HS-5 (cell line): ENCODE data around the gene CDADC1.
"Not testable (repeated sequence)": the region's sequence is repeated elsewhere in the genome, so short reads cannot be mapped to it uniquely, and the experiment has no call there.

Source experiments
- DNase-seq: peaks from one replicate; pipeline ENCODE4 v3.0.0-alpha.2; 2012; ENCODE audit warnings: low read depth

The CDADC1 gene

GRCh38 chr13:49238621-49239020 lies 9.1 kb upstream of the CDADC1 start:
- DNase-seq, result no peak

DNA sequence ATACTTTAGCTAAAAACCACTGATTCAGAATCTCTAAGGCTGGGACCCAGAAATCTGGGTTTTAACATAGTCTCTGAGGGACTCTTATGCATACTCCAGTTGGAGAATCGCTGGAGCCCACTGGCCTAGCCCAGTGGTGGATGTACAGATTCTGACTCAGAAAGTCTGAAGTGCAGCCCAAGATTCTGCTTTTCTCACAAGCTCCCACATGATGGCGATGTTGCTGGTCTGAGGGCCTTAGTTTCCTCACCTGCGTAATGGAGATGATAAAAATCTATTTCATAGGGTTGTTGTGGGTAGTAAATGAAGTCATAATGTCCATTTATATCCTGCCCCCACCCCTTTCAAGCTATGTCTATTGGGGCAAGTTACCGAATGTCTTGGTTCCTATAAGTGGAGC lies 7.7 kb upstream of the CDADC1 start:
- no peak for DNase-seq

DNA sequence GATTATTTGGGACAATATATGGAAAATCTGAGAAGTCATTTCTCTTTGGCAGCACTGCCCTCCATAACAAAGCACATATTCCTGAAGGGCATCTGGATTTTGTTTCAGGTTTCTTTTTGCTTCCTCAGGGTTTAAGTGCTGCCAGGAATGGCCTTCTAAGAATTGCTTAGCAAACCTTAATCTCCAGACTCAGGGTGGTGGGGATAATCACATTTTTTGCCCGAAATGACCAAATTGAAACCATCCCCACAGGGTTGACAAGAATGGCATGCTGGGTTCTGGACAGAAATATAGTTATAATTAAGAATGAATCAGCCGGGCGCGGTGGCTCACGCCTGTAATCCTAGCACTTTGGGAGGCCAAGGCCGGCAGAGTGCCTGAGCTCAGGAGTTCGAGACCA lies 6.4 kb upstream of the CDADC1 start:
- DNase-seq, result no peak

DNA sequence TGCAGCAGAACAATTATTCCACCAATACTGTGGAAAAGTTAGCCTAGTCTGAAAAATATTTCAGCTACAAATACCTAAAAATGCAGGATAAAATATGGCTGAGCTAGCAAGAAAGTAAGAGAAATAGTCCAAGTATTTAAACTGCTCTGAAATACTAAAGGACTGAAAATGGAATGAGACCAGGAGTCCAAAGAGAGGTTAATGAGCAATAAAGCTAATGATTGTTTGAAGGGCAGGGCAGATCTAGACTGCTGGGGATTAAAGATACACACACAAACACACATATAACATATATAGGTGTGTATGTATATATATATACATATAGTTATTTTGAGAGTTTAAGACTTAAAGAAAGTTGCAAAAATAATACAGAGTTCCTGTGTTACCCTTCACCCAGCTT lies 2.6 kb upstream of the CDADC1 start:
- no peak for DNase-seq

GRCh38 chr13:49246850-49247642 lies 679 bp upstream of the CDADC1 start:
- DNase-seq, result no peak

DNA sequence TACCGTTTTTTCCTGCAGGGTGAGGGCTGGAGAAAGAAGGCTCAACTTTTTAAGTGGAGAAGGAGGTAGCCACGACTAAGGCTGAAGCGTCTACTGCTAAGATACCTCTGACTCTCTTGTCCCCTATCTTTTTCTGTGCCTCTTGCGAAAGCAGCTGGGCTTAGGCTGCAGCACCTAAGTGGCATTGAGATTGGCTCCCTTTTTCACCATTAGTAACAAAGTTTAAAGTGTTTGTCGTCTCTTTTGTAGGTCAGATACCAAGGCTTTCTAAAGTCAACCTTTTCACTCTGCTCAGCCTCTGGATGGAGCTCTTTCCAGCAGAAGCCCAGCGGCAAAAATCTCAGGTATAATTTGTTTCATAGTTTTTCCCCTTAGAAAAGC lies 887 bp downstream of the CDADC1 start:
- no peak for DNase-seq

DNA sequence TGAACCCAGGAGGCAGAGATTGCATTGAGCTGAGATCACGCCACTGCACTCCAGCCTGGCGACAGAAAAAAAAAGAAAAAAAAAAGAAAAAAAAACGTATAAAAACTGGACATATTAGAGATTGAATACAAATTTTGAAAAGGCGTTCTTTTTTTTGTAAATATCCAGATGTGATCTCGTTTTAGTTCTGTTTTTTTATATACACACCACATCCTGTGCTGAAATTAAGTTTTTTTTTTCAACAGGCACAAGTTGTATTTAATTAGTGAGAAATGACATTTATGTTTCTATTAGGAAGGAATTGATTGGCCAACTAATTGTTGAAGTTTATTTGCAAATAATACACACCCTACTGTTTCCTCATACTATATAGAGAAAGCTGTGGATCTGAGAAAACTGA lies 3.6 kb downstream of the CDADC1 start:
- no peak for DNase-seq

DNA sequence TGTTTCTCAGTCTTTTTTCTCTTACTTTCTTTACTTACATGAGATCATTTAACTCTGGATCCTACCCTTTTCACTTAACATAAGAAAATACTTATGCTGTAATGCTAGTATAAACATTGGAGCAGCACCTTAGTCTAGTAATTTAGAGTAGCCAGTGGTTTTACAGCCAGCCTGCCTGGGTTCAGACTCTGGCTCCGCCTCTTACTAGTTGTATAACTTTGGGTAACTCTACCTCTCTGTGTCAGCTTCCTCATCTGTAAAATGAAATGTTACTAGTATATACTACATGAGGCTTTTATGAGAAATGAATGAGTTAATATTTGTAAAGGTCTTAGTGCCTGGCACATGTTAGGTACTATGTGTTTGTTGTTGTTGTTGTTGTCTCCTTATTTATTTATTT lies 5.6 kb downstream of the CDADC1 start:
- no peak for DNase-seq

DNA sequence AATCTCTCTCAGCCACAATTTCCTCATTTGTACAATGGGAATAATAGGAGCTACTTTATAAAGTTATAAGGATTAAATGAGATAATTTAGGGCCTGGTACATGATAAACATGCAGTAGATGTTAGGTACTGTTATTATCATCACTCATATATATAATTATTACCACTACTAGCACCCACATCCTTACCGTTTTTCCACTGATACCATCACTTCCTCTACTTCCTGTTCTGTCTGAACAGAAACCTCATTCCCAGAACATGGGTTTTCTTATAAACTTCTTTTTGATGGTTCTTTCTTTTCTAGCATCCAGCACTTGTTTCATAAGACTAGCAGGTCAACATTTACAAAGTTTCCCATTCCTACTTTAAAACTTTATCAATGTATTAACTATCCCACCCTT lies 6.3 kb downstream of the CDADC1 start:
- no peak for DNase-seq

DNA sequence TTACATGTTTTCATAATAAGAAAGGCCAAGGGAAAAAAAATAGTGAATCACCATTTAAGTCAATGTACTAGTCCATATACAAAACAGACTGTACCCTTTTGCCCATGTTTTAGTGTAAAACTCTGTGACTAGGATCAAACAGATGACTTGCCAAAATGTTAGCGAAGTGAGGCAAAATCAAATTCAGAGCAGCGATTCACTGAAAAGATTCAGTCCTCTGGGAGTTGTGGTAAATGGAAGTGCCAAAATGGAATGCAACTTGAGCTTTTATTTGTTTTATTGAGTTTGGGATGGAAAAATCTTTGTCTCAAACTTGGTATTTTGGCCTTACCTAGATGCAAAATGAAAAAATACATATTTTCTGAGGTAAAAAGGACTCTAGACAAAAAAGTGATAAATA lies 9.1 kb downstream of the CDADC1 start:
- no peak for DNase-seq

DNA sequence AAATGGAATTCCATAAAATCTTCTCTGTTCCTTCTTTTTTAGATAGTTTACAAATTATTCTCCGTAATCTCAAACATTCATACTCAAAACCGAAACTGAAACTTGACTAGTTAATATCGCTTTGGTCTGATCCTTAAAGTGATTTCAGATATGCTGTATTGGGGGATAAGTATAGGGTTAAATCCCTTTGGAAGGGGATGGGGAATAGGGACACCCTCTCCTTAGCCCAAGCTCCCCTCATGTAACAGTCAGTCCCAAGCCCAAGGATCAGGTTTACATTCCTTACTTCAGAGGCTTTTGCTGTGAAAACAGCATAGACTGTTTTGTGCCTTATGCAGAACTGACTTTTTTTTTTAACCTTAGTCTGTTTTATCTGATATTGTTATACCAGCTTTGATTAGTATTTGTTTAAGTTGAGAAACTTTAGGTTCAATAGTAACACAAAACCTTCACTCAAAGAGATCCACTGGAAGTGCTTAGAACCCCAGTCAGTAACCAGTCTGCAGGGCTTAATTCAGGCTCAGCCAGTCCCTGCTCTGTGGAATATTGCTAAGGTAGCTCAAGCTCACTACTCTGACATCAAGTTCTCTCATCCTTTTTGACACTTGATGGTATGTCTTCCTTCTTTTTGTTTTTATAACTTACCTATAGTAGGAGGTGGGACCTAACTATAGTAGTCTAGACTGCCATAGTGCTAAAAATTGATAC lies 10.5 kb downstream of the CDADC1 start:
- DNase-seq, result no peak

DNA sequence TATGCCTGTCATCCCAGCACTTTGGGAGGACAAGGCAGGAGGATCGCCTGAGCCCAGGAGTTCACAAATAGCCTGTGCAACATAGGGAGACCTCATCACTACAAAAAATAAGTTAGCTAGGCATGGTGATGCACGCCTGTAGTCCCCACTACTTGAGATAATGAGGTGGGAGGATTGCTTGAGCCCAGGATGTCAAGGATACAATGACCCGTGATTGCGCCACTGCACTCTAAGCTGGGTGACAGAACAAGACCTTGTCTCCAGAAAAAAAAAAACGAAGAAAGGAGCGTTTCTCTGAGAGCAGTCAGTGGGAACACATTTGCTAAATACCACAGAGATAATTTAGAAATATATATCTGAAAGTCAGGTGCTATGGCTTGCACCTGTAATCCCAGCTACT lies 11.9 kb downstream of the CDADC1 start:
- DNase-seq, result no peak

DNA sequence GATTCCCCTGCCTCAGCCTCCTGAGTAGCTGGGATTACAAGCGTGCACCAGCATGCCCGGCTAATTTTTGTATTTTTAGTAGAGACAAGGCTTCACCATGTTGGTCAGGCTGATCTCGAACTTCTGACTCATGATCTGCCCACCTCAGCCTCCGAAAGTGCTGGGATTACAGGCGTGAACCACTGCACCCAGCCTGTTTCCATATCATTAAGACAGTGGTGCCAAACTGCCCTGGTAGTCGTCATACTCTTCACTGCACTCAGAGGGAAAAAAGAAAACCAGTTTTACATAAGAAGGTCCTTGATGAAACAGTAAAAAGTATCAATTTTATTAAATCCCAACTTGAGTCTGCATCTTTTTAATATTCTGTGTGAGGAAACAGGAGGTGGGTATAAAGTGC lies 14.9 kb downstream of the CDADC1 start:
- no peak for DNase-seq

DNA sequence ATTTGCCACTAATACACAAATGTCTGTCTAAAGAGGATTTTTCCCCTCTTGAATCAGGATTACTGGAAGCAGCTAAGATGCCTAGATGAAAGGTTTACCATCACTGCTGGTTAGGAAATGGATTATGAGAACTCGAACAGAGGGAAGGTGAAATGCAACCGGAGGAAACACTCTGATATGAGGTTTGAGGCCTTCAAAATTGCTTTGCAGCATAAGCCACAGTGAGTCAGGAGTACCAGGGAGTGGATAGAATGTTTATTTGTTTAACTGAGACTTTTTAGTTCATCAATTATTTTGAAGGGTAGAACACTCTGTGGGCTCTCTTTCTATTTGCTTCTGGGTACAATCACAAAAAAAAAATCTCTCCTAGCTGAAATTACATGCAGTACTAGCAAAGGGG lies 18.1 kb downstream of the CDADC1 start:
- DNase-seq, result no peak

DNA sequence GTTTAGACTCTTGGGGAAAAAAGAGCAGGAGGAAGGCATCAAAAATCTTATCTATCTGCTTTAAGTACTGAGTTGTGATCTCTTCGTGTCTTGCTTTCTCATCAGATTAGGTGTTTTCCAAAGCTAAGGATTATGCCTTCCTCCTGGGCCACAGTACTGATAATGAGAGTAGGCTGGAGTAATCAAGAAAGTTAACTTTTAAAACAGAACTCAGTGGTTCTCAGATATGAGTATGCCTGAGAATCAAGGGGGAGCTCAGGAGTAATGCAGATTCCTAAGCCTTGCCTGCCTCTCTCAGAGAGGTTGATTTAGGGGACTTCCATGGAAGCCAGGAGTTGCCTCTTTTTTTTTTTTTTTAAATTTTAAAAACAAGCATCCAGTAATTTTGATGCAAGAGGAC lies 23.5 kb downstream of the CDADC1 start:
- no peak for DNase-seq

GRCh38 chr13:49272296-49272695 lies 24.6 kb downstream of the CDADC1 start:
- DNase-seq, result no peak

DNA sequence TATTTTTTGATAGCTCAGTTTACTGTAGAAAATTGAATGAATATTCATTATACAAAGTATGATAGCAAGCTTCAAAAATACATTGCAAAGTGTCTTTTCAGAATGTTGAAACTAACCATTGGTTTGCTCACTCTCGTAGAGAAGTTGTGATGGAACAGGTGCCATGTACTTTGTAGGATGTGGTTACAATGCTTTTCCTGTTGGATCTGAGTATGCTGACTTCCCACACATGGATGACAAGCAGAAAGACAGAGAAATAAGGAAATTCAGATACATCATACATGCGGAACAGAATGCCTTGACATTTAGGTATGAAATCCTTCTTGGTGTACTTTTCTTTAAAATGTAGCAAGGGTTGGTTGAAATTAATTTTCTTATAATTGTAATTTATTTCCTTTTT lies 30.5 kb downstream of the CDADC1 start:
- DNase-seq, result no peak

DNA sequence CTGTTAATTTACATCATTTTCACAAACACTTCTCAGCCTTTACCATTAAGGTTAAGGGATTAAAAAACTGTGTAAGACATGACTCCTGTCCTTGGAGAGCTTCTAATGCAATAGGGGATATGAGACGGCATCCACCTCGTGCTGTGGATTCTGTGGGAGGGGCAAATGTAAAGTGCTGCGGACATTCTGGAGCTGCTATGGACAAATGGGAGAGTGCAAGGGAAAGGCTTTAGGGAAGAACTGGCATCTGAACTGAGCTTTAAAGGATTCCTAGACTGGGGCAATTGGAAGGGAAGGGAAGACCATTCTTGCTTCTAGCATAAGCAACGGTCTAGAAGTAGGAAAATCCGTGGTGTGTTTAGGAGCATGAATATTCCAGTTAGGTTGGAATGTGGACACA lies 31.4 kb downstream of the CDADC1 start:
- DNase-seq, result no peak

- DNase-seq, result no peak
Observed at GRCh38 chr13:49279885-49280284, 32.2 kb downstream of the CDADC1 start.

GRCh38 chr13:49287995-49288394 lies 40.3 kb downstream of the CDADC1 start:
- no peak for DNase-seq

DNA sequence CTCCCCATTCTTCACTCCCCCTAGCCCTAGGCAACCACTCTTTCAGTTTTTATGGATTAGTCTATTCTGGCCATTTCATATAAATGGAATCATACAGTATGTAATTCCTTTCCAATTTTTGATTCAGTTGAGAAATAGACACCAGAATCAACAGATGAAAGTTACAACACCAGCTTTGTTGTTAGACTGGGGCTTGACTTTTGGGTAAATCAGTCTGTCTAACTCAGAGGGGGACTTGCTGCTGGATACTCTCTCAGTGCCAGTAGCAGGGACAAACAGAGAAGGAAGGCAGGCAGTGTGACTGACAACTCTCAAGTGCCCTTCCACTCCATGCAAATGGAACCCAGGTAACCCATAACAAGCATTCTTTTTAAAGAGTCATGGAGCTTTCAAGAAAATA lies 40.7 kb downstream of the CDADC1 start:
- no peak for DNase-seq

- no peak for DNase-seq
Observed at GRCh38 chr13:49292742-49293486, 45.2 kb downstream of the CDADC1 start.

DNA sequence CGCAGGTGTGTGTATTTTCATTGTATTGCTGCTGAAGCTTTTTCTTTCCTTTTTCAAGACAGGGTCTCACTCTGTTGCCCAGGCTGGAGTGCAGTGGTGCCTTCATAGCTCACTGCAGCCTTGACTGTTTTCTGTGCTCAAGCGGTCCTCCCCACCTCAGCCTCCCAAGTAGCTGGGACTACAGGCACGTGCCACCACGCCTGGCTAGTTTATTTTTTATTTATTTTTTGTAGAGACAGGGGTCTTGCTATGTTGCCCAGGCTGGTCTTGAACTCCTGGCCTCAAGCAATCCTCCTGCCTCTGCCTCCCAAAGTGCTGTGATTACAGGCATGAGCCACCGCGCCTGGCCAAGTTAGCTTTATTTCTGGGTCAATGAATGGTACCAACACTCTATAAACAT lies 47.0 kb downstream of the CDADC1 start:
- DNase-seq, result not testable (repeated sequence)
